GM19372 (cell line): Measurements from ENCODE around the gene ZFYVE28.

Experiments
- ATAC-seq: cut with Tn5 transposase; IDR thresholded peaks from one replicate; pipeline ENCODE4 v1.9.1; 2021; ENCODE audit warnings: mild to moderate bottlenecking, low read depth, moderate library complexity; ENCODE audit not compliant: unreplicated experiment

Gene ZFYVE28

GRCh38 chr4:2292646-2293108 lies 125.8 kb downstream of the ZFYVE28 start:
- ATAC-seq, result no peak

GRCh38 chr4:2291705-2292645 lies 126.5 kb downstream of the ZFYVE28 start:
- ATAC-seq, result no peak

- no peak for ATAC-seq
These were observed 127.3 kb downstream of the ZFYVE28 start for GRCh38 chr4:2290974-2291704.

GRCh38 chr4:2290488-2290887 lies 128.0 kb downstream of the ZFYVE28 start:
- ATAC-seq, result no peak

- ATAC-seq, result no peak
These were observed 128.5 kb downstream of the ZFYVE28 start for GRCh38 chr4:2289955-2290333.

- no peak for ATAC-seq
These were observed 129.0 kb downstream of the ZFYVE28 start for GRCh38 chr4:2289311-2289954.

GRCh38 chr4:2288051-2288541 lies 130.3 kb downstream of the ZFYVE28 start:
- ATAC-seq, result no peak

- no peak for ATAC-seq
These were observed 130.9 kb downstream of the ZFYVE28 start for GRCh38 chr4:2287594-2287915.

GRCh38 chr4:2286904-2287593 lies 131.4 kb downstream of the ZFYVE28 start:
- no peak for ATAC-seq

GRCh38 chr4:2285613-2286381 lies 132.6 kb downstream of the ZFYVE28 start:
- ATAC-seq, result no peak

GRCh38 chr4:2284934-2285612 lies 133.4 kb downstream of the ZFYVE28 start:
- no peak for ATAC-seq

- ATAC-seq, result no peak
These were observed 134.1 kb downstream of the ZFYVE28 start for GRCh38 chr4:2284161-2284933.

- no peak for ATAC-seq
These were observed 135.2 kb downstream of the ZFYVE28 start for GRCh38 chr4:2283199-2283711.

GRCh38 chr4:2281575-2282343 lies 136.7 kb downstream of the ZFYVE28 start:
- no peak for ATAC-seq

- ATAC-seq, result no peak
These were observed 137.7 kb downstream of the ZFYVE28 start for GRCh38 chr4:2280531-2281300.

GRCh38 chr4:2277956-2278355 lies 140.5 kb downstream of the ZFYVE28 start:
- no peak for ATAC-seq
